PC-9 (cell line): ENCODE measurements around the gene ATP4A.

Source experiments
- EZH2 ChIP-seq: fragments of 200-600 bp; sonication (generic); IDR thresholded peaks from 2 replicates; pipeline ENCODE4 v1.8.0; 2017; ENCODE audit warnings: antibody characterized with exemption, low read depth
- TF ChIP-seq, protein P1 (sequence below): fragments of 200-600 bp; sonication (generic); conservative IDR thresholded peaks from 2 replicates; pipeline ENCODE4 v1.6.1; 2017; ENCODE audit warnings: mixed run types, antibody characterized with exemption, mild to moderate bottlenecking, moderate library complexity

DNA sequence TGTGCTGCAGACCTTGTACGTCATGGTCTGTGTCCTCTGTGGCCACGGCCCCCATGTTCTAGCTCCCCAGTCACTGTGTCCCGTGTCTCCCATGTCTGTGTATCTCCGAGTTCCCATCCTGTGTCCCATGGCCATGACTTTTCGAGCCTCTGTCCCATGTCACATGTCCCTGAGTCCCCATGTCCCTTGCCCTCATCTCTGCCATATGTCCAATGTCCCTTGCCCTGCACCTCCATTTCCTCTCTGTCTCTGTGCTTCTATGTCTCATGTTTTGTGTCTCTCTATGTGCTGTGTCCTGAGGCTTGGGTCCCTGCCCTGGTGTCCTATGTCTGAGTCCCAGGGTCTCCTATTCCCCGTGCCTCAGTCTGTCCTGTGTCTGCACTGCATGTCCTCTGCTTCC, 2.0 kb downstream of the ATP4A start:
- TF ChIP-seq, protein P1, sequence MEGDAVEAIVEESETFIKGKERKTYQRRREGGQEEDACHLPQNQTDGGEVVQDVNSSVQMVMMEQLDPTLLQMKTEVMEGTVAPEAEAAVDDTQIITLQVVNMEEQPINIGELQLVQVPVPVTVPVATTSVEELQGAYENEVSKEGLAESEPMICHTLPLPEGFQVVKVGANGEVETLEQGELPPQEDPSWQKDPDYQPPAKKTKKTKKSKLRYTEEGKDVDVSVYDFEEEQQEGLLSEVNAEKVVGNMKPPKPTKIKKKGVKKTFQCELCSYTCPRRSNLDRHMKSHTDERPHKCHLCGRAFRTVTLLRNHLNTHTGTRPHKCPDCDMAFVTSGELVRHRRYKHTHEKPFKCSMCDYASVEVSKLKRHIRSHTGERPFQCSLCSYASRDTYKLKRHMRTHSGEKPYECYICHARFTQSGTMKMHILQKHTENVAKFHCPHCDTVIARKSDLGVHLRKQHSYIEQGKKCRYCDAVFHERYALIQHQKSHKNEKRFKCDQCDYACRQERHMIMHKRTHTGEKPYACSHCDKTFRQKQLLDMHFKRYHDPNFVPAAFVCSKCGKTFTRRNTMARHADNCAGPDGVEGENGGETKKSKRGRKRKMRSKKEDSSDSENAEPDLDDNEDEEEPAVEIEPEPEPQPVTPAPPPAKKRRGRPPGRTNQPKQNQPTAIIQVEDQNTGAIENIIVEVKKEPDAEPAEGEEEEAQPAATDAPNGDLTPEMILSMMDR: no peak
- TF ChIP-seq EZH2: no peak
